Coronary artery (tissue), 2 donors: ENCODE measurements around the gene CYP2C9.
"Not testable (repeated sequence)": the region's sequence is repeated elsewhere in the genome, so short reads cannot be mapped to it uniquely, and the experiment has no call there.

Experiments
- DNase-seq: peaks from one replicate; pipeline ENCODE4 v3.0.0-alpha.2; 2017; ENCODE audit warnings: low spot score
- H3K27ac ChIP-seq, 2 donors: fragments of 200-600 bp; sonication (generic); one replicate each; pipeline ENCODE4 v1.5.1; 2016 to 2019
- H3K4me3 ChIP-seq: fragments of 200-600 bp; sonication (generic); 2 replicates; pipeline ENCODE4 v1.5.1; 2016; ENCODE audit warnings: mild to moderate bottlenecking, moderate library complexity
- CTCF ChIP-seq: fragments of 200-600 bp; sonication (generic); IDR thresholded peaks from one replicate; pipeline ENCODE4 v1.5.1; 2019; ENCODE audit warnings: antibody characterized with exemption

The CYP2C9 gene

DNA sequence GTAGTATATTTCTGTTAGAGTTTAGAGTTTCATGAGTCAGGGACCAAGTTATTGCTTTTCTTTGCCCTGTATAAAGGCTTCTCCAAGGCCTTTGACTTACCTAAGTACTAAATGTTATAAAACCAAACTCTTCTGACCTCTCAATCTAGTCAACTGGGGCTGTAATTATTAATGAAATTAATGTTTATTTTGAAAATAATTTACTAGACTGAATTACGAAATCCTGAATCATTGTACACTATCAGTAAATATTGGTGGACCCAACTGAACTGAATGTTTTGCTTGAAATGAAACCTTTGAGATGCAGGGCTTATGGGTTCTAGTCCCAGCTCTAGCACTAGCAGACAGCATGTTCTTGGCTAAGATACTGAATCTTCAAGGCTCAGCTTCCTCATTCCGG is 1.7 kb upstream of the CYP2C9 start:
- DNase-seq = no peak
- H3K27ac ChIP-seq = no peak overlapping the region
- no peak overlapping the region for H3K4me3 ChIP-seq
- TF ChIP-seq CTCF = no peak

DNA sequence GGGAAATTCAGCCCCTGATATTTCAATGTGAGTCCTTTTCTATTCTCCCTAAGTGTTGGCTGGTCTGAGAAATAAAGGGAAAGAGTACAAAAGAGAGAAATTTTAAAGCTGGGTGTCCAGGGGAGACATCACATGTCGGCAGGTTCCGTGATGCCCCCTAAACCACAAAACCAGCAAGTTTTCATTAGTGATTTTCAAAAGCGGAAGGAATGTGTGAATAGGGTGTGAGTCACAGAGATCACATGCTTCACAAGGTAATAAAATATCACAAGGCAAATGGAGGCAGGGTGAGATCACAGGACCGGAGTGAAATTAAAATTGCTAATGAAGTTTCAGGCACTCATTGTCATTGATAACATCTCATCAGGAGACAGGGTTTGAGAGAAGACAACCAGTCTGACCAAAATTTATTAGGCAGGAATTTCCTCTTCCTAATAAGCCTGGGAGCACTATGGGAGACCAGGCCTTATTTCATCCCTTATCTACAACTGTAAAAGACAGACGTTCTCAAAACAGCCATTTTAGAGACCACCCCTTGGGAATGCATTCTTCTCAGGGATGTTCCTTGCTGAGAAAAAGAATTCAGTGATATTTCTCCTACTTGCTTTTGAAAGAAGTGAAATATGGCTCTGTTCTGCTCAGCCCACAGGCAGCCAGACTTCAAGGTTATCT is 5.1 kb downstream of the CYP2C9 start:
- not testable (repeated sequence) for H3K4me3 ChIP-seq, DNase-seq, H3K27ac ChIP-seq

GRCh38 chr10:94946181-94946580 is 7.7 kb downstream of the CYP2C9 start:
- not testable (repeated sequence) for DNase-seq, H3K4me3 ChIP-seq

GRCh38 chr10:94963901-94964300 is 25.4 kb downstream of the CYP2C9 start:
- H3K4me3 ChIP-seq = no peak overlapping the region
- DNase-seq = no peak
- TF ChIP-seq CTCF = no peak

More at GRCh38 chr10:94946181-94946580, 7.7 kb downstream of the CYP2C9 start:
- H3K27ac ChIP-seq = not testable (repeated sequence)

DNA sequence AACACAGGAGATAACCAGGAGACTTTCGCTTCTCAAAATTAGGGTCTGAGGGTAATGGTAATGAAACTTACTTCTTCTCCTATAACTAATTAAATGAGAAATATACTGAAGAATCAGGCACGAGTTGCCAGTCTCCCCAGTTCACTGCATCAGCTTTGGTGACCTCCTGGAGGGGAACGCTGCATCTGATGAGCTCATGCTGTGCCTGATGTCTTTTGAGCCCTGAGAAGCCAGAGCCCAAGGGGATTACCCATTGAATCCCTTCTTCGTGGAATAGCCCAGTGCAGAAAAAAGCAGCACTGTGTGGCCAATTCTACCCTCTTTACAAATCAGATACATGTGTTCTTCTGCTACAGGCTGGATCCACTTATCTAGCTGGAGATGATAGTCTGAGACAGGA is 45.1 kb downstream of the CYP2C9 start:
- Histone ChIP-seq H3K27ac (no peak overlapping the region), H3K4me3 (no peak overlapping the region)
- no peak for DNase-seq
- no peak for TF ChIP-seq CTCF

More at GRCh38 chr10:94963901-94964300, 25.4 kb downstream of the CYP2C9 start:
- no peak overlapping the region for H3K27ac ChIP-seq

DNA sequence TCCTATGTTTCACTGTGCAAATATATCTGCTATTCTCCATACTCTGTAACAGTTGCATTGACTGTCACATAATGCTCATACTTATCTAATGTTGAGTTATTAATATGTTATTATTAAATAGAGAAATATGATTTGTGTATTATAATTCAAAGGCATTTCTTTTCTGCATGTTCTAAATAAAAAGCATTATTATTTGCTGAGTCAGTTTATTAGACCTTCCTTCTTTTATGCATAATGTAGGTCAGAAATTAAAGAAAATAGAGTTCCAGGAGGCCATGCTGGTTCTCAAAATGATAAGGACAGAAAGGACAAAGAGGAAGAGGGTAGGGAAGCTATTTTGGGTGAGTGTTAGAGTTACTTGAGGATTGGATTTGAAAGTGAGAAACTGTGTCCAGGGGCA is 50.7 kb downstream of the CYP2C9 start:
- H3K27ac ChIP-seq = no peak overlapping the region
- DNase-seq = no peak
- H3K4me3 ChIP-seq = no peak overlapping the region
- no peak for TF ChIP-seq CTCF

- TF ChIP-seq CTCF = no peak
- Histone ChIP-seq H3K27ac (no peak overlapping the region), H3K4me3 (no peak overlapping the region)
- no peak for DNase-seq
Measured at GRCh38 chr10:94991243-94991888, 52.9 kb downstream of the CYP2C9 start.

DNA sequence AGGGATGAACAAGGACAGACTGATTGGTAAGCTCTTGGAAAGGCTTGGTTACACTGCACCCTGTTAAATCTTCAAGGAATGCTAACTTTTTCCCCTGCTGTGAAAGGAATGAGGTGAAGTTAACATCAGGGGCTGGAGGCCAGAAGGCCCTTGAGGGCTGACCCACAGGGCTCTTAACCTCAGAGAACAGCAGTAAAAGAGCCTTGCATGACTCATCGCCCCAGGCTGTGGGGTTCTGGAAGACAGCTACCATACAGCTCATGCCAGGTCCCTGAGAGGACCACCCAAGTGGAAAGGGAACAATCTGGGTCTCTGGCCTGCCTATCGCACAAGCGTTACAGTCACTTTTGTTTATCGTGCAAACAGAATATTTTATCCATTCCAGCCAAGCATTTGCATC is 54.4 kb downstream of the CYP2C9 start:
- Histone ChIP-seq H3K4me3 (no peak overlapping the region), H3K27ac (no peak overlapping the region)
- TF ChIP-seq CTCF = no peak
- DNase-seq = no peak
